HG02870 (cell line): ENCODE results near the gene SRPK1.
"Not testable (repeated sequence)": the region's sequence is repeated elsewhere in the genome, so short reads cannot be mapped to it uniquely, and the experiment has no call there.

Source experiments
- ATAC-seq: cut with Tn5 transposase; IDR thresholded peaks from one replicate; pipeline ENCODE4 v1.9.1; 2021; ENCODE audit warnings: mild to moderate bottlenecking, moderate library complexity; ENCODE audit not compliant: unreplicated experiment

Gene SRPK1

GRCh38 chr6:35931873-35932272 is 11.0 kb upstream of the SRPK1 start:
- ATAC-seq = not testable (repeated sequence)

GRCh38 chr6:35931120-35931561 is 10.2 kb upstream of the SRPK1 start:
- ATAC-seq = no peak

- ATAC-seq = no peak
Measured at GRCh38 chr6:35929601-35930000, 8.7 kb upstream of the SRPK1 start.

- ATAC-seq = no peak
Measured at GRCh38 chr6:35926509-35927215, 5.8 kb upstream of the SRPK1 start.

GRCh38 chr6:35925961-35926360 is 5.1 kb upstream of the SRPK1 start:
- ATAC-seq = no peak

- ATAC-seq = no peak
Measured at GRCh38 chr6:35924146-35924545, 3.2 kb upstream of the SRPK1 start.

GRCh38 chr6:35922139-35922554 is 1.2 kb upstream of the SRPK1 start:
- ATAC-seq = no peak

GRCh38 chr6:35919827-35920751 is 809 bp downstream of the SRPK1 start:
- ATAC-seq = no peak

GRCh38 chr6:35919085-35919826 is 1.6 kb downstream of the SRPK1 start:
- ATAC-seq = no peak

GRCh38 chr6:35916893-35917292 is 4.0 kb downstream of the SRPK1 start:
- not testable (repeated sequence) for ATAC-seq

- no peak for ATAC-seq
Measured at GRCh38 chr6:35916056-35916455, 4.8 kb downstream of the SRPK1 start.

- ATAC-seq = no peak
Measured at GRCh38 chr6:35914536-35914935, 6.4 kb downstream of the SRPK1 start.

- ATAC-seq = no peak
Measured at GRCh38 chr6:35911871-35912653, 8.8 kb downstream of the SRPK1 start.

- ATAC-seq = not testable (repeated sequence)
Measured at GRCh38 chr6:35909571-35909970, 11.3 kb downstream of the SRPK1 start.

GRCh38 chr6:35908753-35909401 is 12.0 kb downstream of the SRPK1 start:
- ATAC-seq = not testable (repeated sequence)

- ATAC-seq = no peak
Measured at GRCh38 chr6:35907750-35908149, 13.1 kb downstream of the SRPK1 start.

GRCh38 chr6:35906499-35906846 is 14.4 kb downstream of the SRPK1 start:
- no peak for ATAC-seq

GRCh38 chr6:35905841-35906498 is 14.9 kb downstream of the SRPK1 start:
- no peak for ATAC-seq

- ATAC-seq = no peak
Measured at GRCh38 chr6:35905141-35905785, 15.6 kb downstream of the SRPK1 start.
